ENCODE data around the gene CPNE9. TPM values are rescaled to one million over a fixed set of nuclear protein-coding genes. Genes with fewer than 3 reads are reported as not detected.

The CPNE9 gene
- total and polyA plus RNA-seq, 2 experiments from 2014 or later = 7.0 to 8.8 TPM

DNA sequence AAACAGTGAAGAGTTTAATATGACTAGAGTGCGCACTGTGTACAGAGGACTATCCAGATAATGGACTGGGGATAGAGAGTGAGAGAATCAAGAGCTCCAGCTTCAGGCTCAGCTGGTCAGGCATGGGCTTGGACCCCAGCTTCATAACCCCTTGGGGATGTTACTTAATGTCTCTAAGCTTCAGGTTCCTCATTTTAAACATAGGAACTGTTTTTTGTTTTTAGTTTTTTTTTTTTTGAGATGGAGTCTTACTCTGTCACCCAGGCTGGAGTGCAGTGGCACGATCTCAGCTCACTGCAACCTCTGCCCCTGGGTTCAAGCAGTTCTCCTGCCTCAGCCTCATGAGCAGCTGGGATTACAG, 18.0 kb downstream of the CPNE9 start (continued):
- TF ChIP-seq, protein P1, sequence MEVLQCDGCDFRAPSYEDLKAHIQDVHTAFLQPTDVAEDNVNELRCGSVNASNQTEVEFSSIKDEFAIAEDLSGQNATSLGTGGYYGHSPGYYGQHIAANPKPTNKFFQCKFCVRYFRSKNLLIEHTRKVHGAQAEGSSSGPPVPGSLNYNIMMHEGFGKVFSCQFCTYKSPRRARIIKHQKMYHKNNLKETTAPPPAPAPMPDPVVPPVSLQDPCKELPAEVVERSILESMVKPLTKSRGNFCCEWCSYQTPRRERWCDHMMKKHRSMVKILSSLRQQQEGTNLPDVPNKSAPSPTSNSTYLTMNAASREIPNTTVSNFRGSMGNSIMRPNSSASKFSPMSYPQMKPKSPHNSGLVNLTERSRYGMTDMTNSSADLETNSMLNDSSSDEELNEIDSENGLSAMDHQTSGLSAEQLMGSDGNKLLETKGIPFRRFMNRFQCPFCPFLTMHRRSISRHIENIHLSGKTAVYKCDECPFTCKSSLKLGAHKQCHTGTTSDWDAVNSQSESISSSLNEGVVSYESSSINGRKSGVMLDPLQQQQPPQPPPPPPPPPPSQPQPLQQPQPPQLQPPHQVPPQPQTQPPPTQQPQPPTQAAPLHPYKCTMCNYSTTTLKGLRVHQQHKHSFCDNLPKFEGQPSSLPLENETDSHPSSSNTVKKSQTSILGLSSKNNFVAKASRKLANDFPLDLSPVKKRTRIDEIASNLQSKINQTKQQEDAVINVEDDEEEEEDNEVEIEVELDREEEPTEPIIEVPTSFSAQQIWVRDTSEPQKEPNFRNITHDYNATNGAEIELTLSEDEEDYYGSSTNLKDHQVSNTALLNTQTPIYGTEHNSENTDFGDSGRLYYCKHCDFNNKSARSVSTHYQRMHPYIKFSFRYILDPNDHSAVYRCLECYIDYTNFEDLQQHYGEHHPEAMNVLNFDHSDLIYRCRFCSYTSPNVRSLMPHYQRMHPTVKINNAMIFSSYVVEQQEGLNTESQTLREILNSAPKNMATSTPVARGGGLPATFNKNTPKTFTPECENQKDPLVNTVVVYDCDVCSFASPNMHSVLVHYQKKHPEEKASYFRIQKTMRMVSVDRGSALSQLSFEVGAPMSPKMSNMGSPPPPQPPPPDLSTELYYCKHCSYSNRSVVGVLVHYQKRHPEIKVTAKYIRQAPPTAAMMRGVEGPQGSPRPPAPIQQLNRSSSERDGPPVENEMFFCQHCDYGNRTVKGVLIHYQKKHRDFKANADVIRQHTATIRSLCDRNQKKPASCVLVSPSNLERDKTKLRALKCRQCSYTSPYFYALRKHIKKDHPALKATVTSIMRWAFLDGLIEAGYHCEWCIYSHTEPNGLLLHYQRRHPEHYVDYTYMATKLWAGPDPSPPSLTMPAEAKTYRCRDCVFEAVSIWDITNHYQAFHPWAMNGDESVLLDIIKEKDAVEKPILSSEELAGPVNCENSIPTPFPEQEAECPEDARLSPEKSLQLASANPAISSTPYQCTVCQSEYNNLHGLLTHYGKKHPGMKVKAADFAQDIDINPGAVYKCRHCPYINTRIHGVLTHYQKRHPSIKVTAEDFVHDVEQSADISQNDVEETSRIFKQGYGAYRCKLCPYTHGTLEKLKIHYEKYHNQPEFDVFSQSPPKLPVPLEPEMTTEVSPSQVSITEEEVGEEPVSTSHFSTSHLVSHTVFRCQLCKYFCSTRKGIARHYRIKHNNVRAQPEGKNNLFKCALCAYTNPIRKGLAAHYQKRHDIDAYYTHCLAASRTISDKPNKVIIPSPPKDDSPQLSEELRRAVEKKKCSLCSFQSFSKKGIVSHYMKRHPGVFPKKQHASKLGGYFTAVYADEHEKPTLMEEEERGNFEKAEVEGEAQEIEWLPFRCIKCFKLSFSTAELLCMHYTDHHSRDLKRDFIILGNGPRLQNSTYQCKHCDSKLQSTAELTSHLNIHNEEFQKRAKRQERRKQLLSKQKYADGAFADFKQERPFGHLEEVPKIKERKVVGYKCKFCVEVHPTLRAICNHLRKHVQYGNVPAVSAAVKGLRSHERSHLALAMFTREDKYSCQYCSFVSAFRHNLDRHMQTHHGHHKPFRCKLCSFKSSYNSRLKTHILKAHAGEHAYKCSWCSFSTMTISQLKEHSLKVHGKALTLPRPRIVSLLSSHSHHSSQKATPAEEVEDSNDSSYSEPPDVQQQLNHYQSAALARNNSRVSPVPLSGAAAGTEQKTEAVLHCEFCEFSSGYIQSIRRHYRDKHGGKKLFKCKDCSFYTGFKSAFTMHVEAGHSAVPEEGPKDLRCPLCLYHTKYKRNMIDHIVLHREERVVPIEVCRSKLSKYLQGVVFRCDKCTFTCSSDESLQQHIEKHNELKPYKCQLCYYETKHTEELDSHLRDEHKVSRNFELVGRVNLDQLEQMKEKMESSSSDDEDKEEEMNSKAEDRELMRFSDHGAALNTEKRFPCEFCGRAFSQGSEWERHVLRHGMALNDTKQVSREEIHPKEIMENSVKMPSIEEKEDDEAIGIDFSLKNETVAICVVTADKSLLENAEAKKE (CRISPR knock-in tag; IDR thresholded peaks at IDR 0.05) = no peak
- TF ChIP-seq EZH2 (IDR thresholded peaks at IDR 0.05; ENCODE audit: low read depth, unreplicated experiment) = no peak

DNA sequence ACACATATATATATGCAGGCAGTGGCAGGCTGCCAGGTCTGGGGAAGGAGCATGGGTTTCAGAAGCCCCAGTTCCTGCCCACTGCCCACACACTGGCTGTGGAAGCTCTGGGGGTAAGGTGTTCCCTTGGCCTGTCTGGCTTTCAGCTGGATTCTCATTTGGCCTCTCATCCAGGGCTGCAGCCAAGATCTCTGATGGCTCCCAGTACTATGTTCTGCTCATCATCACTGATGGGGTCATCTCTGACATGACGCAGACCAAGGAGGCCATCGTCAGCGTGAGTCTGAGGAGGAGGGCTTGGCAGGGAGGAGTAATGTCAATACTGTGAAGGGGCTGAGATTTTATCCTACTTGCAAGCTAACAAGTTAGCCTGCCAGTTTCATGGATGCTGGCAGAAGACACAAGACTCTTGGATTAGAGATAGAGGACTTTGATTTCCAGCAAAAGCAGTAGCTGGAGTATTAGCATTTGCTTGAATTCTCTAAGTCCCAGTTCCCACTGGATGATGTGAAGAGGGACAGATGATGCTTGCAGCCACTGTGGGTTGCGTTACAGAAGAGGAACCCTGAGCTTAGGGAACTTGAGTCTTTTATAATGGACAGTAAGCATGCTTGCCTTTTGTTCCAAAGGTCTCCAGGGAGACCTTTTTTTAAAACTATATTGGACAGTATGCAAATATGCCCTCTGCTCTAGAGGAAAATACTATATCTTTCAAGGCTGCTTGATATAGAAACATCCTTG, 22.3 kb downstream of the CPNE9 start:
- no peaks in the 10 kb centered on the region for H3K9me2 ChIP-seq (ENCODE audit: insufficient read depth)
- H3K4me1 ChIP-seq (ENCODE audit: insufficient read depth) = peaks cover 7% of the 10 kb centered on the region
- no peak overlapping the region for H2AFZ ChIP-seq
- Mint-ChIP-seq H3K36me3 (ENCODE audit: low read depth) (no peaks in the 10 kb centered on the region; the same call in 2 of the 3 replicates), H3K4me3 (no peak overlapping the region), H3K27me3 (ENCODE audit: insufficient read depth, low read depth, poor library complexity) (peaks cover 5% of the 10 kb centered on the region), H3K27ac (no peak overlapping the region), H3K4me1 (peaks cover 26% of the 10 kb centered on the region), H3K9me3 (no peaks in the 10 kb centered on the region)
- TF ChIP-seq, protein P1 (CRISPR knock-in tag; IDR thresholded peaks at IDR 0.05) = no peak
- TF ChIP-seq, protein P2, sequence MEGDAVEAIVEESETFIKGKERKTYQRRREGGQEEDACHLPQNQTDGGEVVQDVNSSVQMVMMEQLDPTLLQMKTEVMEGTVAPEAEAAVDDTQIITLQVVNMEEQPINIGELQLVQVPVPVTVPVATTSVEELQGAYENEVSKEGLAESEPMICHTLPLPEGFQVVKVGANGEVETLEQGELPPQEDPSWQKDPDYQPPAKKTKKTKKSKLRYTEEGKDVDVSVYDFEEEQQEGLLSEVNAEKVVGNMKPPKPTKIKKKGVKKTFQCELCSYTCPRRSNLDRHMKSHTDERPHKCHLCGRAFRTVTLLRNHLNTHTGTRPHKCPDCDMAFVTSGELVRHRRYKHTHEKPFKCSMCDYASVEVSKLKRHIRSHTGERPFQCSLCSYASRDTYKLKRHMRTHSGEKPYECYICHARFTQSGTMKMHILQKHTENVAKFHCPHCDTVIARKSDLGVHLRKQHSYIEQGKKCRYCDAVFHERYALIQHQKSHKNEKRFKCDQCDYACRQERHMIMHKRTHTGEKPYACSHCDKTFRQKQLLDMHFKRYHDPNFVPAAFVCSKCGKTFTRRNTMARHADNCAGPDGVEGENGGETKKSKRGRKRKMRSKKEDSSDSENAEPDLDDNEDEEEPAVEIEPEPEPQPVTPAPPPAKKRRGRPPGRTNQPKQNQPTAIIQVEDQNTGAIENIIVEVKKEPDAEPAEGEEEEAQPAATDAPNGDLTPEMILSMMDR (conservative IDR thresholded peaks at IDR 0.05; ENCODE audit: low read depth in 2 of 2) = no peak
- TF ChIP-seq NANOG (IDR thresholded peaks at IDR 0.05; ENCODE audit: borderline replicate concordance) (no peak), EZH2 (IDR thresholded peaks at IDR 0.05; ENCODE audit: low read depth, unreplicated experiment) (no peak), ZNF331 (CRISPR knock-in tag; IDR thresholded peaks at IDR 0.05; ENCODE audit: low read depth) (no peak), CREB1 (CRISPR knock-in tag; IDR thresholded peaks at IDR 0.05; ENCODE audit: low read depth) (no peak)
- DNase-seq (ENCODE audit: low spot score) = no peak
- H4K20me1 ChIP-seq (replicated peaks; ENCODE audit: insufficient read depth) = no peaks in the 10 kb centered on the region
- no peak overlapping the region for H3K4me3 ChIP-seq
- 0 out of 2 replicates have a peak, but pooled peaks cover 8% of the 10 kb centered on the region for H3F3A ChIP-seq (replicated peaks; ENCODE audit: low read depth)
- no peaks in the 10 kb centered on the region for H3K79me2 ChIP-seq (replicated peaks; ENCODE audit: insufficient read depth)
- no peak for ATAC-seq
- H3K27me3 ChIP-seq (ENCODE audit: insufficient read depth) = no peaks in the 10 kb centered on the region
- H3K4me2 ChIP-seq = no peak overlapping the region
- no peak overlapping the region for H3K27ac ChIP-seq (ENCODE audit: low read depth)
- no peaks in the 10 kb centered on the region for H3K36me3 ChIP-seq (ENCODE audit: insufficient read depth)
